K562 (cell line): ENCODE measurements around the gene SNCG. TPM values are rescaled to one million over a fixed set of nuclear protein-coding genes. Genes with fewer than 3 reads are reported as not detected.
A peak's percentile ranks its signal among the peaks of the same experiment; 100 is the strongest.

Source experiments
- ARID4B ChIP-seq: sonication (generic); formaldehyde crosslinking; IDR thresholded peaks from 2 replicates; pipeline ENCODE4 v1.8.0; 2022; ENCODE audit warnings: mild to moderate bottlenecking, missing genetic modification reagents
- CHD2 ChIP-seq: IDR thresholded peaks from 2 replicates; pipeline ENCODE4 v1.6.1; 2011; ENCODE audit warnings: low read depth, low read length
- ELF2 ChIP-seq: fragments of 250-450 bp; sonication (Bioruptor Pico); IDR thresholded peaks from 2 replicates; pipeline ENCODE4 v1.5.0; 2021; ENCODE audit warnings: mild to moderate bottlenecking
- HOXB6 ChIP-seq: fragments of 250-450 bp; sonication (Bioruptor Pico); IDR thresholded peaks from 2 replicates; pipeline ENCODE4 v1.5.1; 2022; ENCODE audit warnings: mild to moderate bottlenecking, borderline replicate concordance
- MCM2 ChIP-seq: fragments of 450-650 bp; IDR thresholded peaks from 2 replicates; pipeline ENCODE4 v1.6.1; 2017; ENCODE audit warnings: low read depth, mild to moderate bottlenecking
- MITF ChIP-seq: IDR thresholded peaks from 2 replicates; pipeline ENCODE4 v1.6.1; 2014; ENCODE audit warnings: antibody characterized with exemption
- NRF1 ChIP-seq, 2 experiments: fragments of 450-650 bp; IDR thresholded peaks in 1 of 2; conservative IDR thresholded peaks in 1 of 2; 2 replicates each; pipeline ENCODE4 v1.6.1; 2014; ENCODE audit warnings: mild to moderate bottlenecking in 2 of 2
- POLR3A ChIP-seq: IDR thresholded peaks from 2 replicates; pipeline ENCODE4 v1.6.1; 2011; ENCODE audit warnings: borderline replicate concordance, mild to moderate bottlenecking, moderate library complexity; ENCODE audit not compliant: insufficient read length, insufficient read depth; ENCODE audit errors: extremely low read depth
- UBTF ChIP-seq, 2 experiments: IDR thresholded peaks; 2 replicates each; pipeline ENCODE4 v1.6.1; 2012; ENCODE audit warnings: improper control_type of control experiment in 2 of 2, low read depth in 2 of 2, low read length in 2 of 2, borderline replicate concordance in 1 of 2
- ZBTB1 ChIP-seq: sonication (generic); formaldehyde crosslinking; IDR thresholded peaks from 2 replicates; pipeline ENCODE4 v1.8.1; 2023; ENCODE audit warnings: missing genetic modification reagents, low read depth, mild to moderate bottlenecking, borderline replicate concordance
- ZNF282 ChIP-seq: sonication (generic); formaldehyde crosslinking; IDR thresholded peaks from 2 replicates; pipeline ENCODE4 v1.8.1; 2023; ENCODE audit warnings: missing genetic modification reagents
- polyA plus RNA-seq, 8 experiments: library from polyadenylated mRNA; depleted of rRNA in 4 of 8; stranded (reverse) in 5 of 8; unstranded in 3 of 8; fragments of >200 nt; fragmentation: Nextera tagmentation in 2 of 8; fragmentation: Illumina TruSeq in 1 of 8; extraction: Ambion mirVana in 2 of 8; extraction: Trizol in 1 of 8; gene quantifications; 2 replicates each; pipeline versions ENCODE4 v1.2.1 to v1.2.3, GENCODE V29; 2011 to 2014; ENCODE audit warnings: inconsistent platforms in 1 of 8, missing spikeins in 1 of 8
- total RNA-seq, 7 experiments: library from RNA; depleted of rRNA in 6 of 7; stranded (reverse); fragments of >200 nt in 6 of 7; fragmentation: Illumina TruSeq in 2 of 7; extraction: Trizol in 2 of 7; gene quantifications; 2 replicates each; pipeline versions ENCODE4 v1.2.1 to v1.2.3, GENCODE V29; 2011 to 2021; ENCODE audit warnings: low replicate concordance in 1 of 7
- TF ChIP-seq, protein P1 (sequence below): fragments of 450-650 bp; IDR thresholded peaks from 2 replicates; pipeline ENCODE4 v1.6.1; 2016; ENCODE audit warnings: antibody characterized with exemption
- TF ChIP-seq, protein P2 (sequence below): fragments of 250-450 bp; sonication (Bioruptor Pico); IDR thresholded peaks from 2 replicates; pipeline ENCODE4 v1.8.0; 2021; ENCODE audit warnings: moderate library complexity, mild to moderate bottlenecking, inconsistent platforms

SNCG gene
- total and polyA plus RNA-seq, 9 of the 15 experiments (the other 6 are each of a cell fraction or from before 2014, with no cell fraction given) = 9.8 to 146 (median 93.6) TPM

DNA sequence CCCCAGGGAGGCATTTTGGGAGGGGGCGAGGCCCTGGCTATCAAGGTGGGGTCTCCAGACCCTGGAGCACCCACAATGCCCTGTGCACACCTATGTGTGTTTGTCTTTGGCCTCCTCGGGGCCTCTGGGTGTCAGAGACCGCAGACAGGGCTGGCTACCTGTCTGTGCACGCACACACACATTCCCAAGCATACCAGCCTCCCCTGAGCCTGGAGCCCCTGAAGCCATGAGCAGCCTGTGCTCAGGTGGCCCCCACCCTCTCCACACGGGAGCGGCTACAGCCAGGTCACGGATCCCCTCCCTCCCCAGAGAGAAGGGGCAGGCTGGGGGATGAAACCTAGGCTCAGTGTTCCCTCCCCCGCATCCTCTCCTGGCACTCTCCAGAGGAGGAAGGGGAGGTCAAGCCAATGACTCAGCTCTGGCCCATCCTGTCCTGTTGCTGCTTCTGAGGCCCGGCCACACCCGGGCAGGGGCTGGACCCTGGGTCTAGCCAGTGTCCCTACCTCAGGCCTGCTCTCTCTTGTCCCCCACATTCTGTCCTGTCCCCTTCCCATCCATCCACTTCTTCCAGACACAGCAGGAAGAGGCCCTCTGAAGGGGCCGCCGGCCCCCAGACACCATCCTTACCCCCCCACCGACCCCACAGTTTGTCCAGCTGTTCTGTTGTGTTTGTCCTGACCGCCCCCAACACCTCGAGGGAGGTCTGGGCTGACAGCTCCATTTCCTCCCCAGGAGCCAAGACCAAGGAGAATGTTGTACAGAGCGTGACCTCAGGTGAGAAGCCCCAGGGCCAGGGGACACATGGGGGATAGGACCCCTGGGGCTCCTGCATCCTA is 720 bp downstream of the SNCG start (continued):
- TF ChIP-seq MITF (no peak), ZNF282 (CRISPR knock-in tag) (no peak), NRF1 (conservative IDR thresholded peaks at IDR 0.05 in 1 of 2, IDR thresholded peaks at IDR 0.05 in 1 of 2) (peak in 1 of 2 experiments; percentile 33; a peak in 1 of 4 replicates), POLR3A (no peak), ELF2 (CRISPR knock-in tag) (no peak), CHD2 (no peak), HOXB6 (CRISPR knock-in tag) (no peak), ZBTB1 (CRISPR knock-in tag) (no peak), UBTF (IDR thresholded peaks at IDR 0.05; ENCODE audit: borderline replicate concordance in 1 of 2, low read depth in 2 of 2, low read length in 2 of 2) (peak in 1 of 2 experiments; percentile 31; a peak in 1 of 4 replicates), MCM2 (no peak), ARID4B (CRISPR knock-in tag) (no peak)
- TF ChIP-seq, protein P1, sequence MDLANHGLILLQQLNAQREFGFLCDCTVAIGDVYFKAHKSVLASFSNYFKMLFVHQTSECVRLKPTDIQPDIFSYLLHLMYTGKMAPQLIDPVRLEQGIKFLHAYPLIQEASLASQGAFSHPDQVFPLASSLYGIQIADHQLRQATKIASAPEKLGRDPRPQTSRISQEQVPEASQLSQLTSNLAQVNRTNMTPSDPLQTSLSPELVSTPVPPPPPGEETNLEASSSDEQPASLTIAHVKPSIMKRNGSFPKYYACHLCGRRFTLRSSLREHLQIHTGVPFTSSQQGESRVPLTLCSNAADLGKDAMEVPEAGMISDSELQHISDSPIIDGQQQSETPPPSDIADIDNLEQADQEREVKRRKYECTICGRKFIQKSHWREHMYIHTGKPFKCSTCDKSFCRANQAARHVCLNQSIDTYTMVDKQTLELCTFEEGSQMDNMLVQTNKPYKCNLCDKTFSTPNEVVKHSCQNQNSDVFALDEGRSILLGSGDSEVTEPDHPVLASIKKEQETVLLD = 0 out of 2 replicates have a peak, but pooled peaks have one; percentile 28
- TF ChIP-seq, protein P2, sequence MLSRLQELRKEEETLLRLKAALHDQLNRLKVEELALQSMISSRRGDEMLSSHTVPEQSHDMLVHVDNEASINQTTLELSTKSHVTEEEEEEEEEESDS (CRISPR knock-in tag) = no peak
